Measurements from ENCODE around the gene MYH10. TPM values are rescaled to one million over a fixed set of nuclear protein-coding genes. Genes with fewer than 3 reads are reported as not detected.
A peak's percentile ranks its signal among the peaks of the same experiment; 100 is the strongest.

The MYH10 gene
- total and polyA plus RNA-seq, 12 donors = 10.3 to 61.0 (median 36.2) TPM

- ATAC-seq (peak; percentile 70 to 89 (median 84)), DNase-seq (peak; percentile 66 to 72)
- Histone ChIP-seq H3K27ac (peak overlapping the region; percentile 20 to 87 (median 76)), H3K9me3 (peaks cover 0 to 9% (median 0%) of the 10 kb centered on the region in 11 donors), H3K27me3 (no peaks in the 10 kb centered on the region), H3K4me1 (peaks cover 0 to 39% (median 18%) of the 10 kb centered on the region in 9 donors), H3K36me3 (no peaks in the 10 kb centered on the region), H3K4me3 (no peak overlapping the region)
- 59 to 62% methylated on average over 19 of the region's 19 CpGs for WGBS, 2 donors
- intact Hi-C loops (cut with DNase I) = no loop called here
- no peak for TF ChIP-seq CTCF (IDR thresholded peaks at IDR 0.05)
Measured at GRCh38 chr17:8674344-8675305, 44.1 kb upstream of the MYH10 start.

- WGBS, 2 donors = 37 to 45% methylated on average over 1 of the region's 1 CpG
- DNase-seq = peak in 1 of 2 donors; percentile 75
- Histone ChIP-seq H3K27me3 (no peaks in the 10 kb centered on the region), H3K36me3 (no peaks in the 10 kb centered on the region), H3K4me1 (peaks cover 0 to 38% (median 18%) of the 10 kb centered on the region in 9 donors), H3K27ac (peak overlapping the region in 9 of 10 donors; percentile 17 to 87 (median 76)), H3K4me3 (no peak overlapping the region), H3K9me3 (peaks cover 0 to 7% (median 0%) of the 10 kb centered on the region in 11 donors)
- TF ChIP-seq CTCF (IDR thresholded peaks at IDR 0.05) = no peak
- intact Hi-C loops (cut with DNase I) = no loop called here
- ATAC-seq = peak; percentile 69 to 89 (median 84)
Measured at GRCh38 chr17:8673612-8674011, 43.1 kb upstream of the MYH10 start.

- Histone ChIP-seq H3K36me3 (no peaks in the 10 kb centered on the region), H3K9me3 (no peaks in the 10 kb centered on the region), H3K27me3 (no peaks in the 10 kb centered on the region), H3K4me3 (no peak overlapping the region), H3K27ac (peak overlapping the region in 2 of 10 donors; percentile 2 to 69), H3K4me1 (peaks cover 0 to 38% (median 18%) of the 10 kb centered on the region in 9 donors)
- 95 to 96% methylated on average over 9 of the region's 9 CpGs for WGBS, 2 donors
- DNase-seq (no peak), ATAC-seq (no peak)
- TF ChIP-seq CTCF (IDR thresholded peaks at IDR 0.05) = no peak
- intact Hi-C loops (cut with DNase I) = no loop called here
Measured at GRCh38 chr17:8672326-8672725, 41.8 kb upstream of the MYH10 start.

GRCh38 chr17:8670421-8670820 lies 39.9 kb upstream of the MYH10 start:
- ATAC-seq = no peak
- Histone ChIP-seq H3K27ac (no peak overlapping the region), H3K27me3 (peaks cover 0 to 6% (median 0%) of the 10 kb centered on the region in 7 donors), H3K36me3 (no peaks in the 10 kb centered on the region), H3K9me3 (no peaks in the 10 kb centered on the region), H3K4me3 (no peak overlapping the region), H3K4me1 (peaks cover 0 to 29% (median 18%) of the 10 kb centered on the region in 9 donors)
- WGBS, 2 donors = 48 to 61% methylated on average over 4 of the region's 4 CpGs
- intact Hi-C loops (cut with DNase I) = no loop called here
- no peak for DNase-seq
- no peak for TF ChIP-seq CTCF (IDR thresholded peaks at IDR 0.05)
